GM18511 (cell line): Measurements from ENCODE around the gene ARHGEF17.

Experiments
- ATAC-seq: cut with Tn5 transposase; IDR thresholded peaks from one replicate; pipeline ENCODE4 v1.9.1; 2021; ENCODE audit warnings: mild to moderate bottlenecking, moderate library complexity; ENCODE audit not compliant: unreplicated experiment

The ARHGEF17 gene

DNA sequence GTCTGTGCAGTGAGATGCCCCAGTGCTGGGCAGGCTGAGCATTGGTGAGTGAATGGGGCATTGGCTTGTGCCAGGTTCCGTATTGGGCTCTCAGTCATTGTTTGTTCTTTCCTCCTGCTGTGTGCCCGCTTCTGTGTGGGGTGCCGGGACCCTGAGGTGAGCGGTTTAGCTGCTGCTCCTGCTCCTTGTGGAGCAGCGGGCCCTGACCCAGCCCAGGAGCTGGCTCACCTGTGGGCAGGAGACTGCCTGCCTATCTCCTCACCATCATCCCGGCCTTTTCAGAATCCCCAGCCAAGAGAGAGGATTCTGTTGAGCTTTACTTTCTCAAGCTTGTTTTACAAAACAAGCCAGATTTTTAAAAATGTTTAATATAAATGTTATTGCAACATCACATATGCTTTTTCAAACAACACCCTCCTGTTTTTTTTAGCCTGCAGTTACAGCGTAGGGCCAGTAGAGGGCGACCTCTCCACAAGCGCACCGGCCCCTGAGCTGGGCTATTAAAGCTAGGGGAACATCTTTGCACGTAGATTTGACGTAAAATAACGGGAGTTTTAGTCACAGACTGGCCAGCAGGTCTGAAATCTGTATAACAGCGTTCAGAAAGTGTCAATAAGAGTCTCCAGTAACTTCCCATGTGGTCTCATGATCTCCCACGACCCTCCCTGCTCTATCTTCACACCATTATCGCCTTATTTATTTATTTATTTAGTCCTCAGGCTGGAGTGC lies 43.0 kb downstream of the ARHGEF17 start:
- no peak for ATAC-seq

DNA sequence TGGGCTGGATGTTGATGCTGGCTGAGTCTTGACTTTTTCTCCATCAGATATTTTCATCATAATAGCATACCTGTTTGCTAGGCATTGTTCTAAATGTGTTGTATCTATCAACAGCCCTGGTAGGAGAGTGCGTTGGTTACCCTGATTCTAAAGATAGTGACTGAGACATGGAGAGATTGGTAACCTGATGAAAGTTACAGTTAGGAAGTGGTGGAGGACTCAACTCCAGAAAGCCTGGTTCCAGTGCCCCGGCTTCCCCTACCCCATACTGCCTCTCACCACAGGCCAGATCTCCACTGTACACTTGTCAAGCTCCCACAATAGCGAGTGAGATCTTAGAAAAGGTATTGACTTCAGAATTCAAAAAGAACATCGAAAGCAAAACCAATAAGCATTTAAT lies 45.3 kb downstream of the ARHGEF17 start:
- no peak for ATAC-seq

- no peak for ATAC-seq
These were observed 47.0 kb downstream of the ARHGEF17 start for GRCh38 chr11:73355109-73355508.

- no peak for ATAC-seq
These were observed 49.1 kb downstream of the ARHGEF17 start for GRCh38 chr11:73356979-73357860.

DNA sequence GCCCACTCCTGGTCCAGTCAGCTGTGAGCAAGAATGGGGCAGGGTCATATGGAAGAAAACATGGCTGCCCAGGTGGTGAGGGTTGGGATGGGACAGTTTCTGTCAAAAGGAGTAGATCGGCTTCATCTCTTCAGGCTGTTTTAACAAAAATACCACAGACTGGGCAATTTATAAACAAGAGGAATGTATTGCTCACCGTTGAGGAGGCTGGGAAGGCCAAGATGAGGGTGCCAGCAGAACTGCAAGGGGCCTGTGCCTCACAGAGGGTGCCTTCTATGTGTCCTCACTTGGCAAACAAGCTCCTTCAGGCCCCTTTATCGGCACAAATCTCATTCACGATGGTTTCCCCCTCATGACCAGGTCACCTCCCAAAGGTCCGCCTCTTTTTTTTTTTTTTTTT lies 50.0 kb downstream of the ARHGEF17 start:
- no peak for ATAC-seq

DNA sequence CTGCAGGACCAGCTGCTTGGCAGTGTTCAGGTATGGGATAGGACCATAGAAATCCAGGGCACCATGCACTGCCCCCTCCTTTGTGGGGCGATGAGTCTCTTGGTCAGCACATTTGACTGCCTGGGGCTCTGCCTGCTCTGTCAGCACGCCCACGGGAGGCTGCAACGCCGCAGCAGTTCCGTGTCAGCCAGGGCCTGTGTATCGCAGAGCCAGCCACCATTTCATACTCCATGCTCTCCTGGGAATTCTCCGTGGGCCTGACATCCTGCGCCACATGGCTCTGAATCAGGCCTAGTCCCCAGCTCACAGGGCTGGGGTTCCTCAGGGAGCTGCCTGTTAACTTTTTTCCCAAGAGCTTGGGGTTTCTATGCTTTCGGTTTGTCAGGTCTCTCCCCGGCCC lies 51.3 kb downstream of the ARHGEF17 start:
- no peak for ATAC-seq

GRCh38 chr11:73359930-73360742 lies 52.1 kb downstream of the ARHGEF17 start:
- ATAC-seq, result no peak

GRCh38 chr11:73360743-73361369 lies 52.8 kb downstream of the ARHGEF17 start:
- ATAC-seq, result no peak

DNA sequence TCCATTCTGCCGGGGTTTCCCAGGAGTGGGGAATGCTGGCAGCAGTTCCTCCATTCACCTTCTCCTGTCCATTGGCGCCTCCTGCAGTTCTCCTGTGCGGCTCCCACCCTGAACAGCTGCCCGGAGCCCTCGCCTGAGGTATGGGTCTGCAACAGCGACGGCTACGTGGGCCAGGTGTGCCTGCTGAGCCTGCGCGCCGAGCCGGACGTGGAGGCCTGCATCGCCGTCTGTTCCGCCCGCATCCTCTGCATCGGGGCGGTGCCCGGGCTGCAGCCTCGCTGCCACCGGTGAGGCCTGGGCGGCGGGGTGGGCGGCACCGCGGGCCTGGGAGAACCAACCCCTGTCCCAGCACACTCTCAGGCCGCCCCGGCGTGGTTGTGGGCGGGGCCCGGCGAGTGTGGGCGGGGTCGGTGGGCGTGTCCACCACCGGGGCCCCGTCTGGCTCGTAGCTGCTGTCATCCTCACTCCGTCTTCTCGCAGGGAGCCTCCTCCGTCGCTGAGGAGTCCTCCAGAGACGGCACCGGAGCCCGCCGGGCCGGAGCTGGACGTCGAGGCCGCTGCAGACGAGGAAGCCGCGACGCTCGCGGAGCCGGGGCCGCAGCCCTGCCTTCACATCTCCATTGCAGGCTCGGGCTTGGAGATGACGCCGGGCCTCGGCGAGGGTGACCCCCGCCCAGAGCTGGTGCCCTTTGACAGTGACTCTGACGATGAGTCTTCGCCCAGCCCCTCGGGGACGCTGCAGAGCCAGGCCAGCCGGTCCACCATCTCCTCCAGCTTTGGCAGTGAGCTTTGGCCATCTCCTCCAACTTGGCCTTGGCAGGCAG lies 54.1 kb downstream of the ARHGEF17 start:
- ATAC-seq, result no peak

DNA sequence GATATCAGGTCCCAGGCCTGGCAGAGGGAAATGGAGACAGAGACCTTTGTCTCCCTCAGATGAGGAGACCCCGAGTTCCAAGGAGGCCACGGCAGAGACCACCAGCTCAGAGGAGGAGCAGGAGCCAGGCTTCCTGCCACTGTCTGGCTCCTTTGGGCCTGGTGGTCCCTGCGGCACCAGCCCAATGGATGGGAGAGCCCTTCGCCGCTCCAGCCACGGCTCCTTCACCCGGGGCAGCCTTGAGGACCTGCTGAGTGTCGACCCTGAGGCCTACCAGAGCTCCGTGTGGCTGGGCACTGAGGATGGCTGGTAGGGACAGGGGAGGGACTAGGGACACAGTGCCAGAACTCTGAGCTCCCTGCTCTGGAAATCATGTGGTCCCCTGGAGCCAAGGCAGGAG lies 55.1 kb downstream of the ARHGEF17 start:
- ATAC-seq, result no peak

- ATAC-seq, result no peak
These were observed 57.5 kb downstream of the ARHGEF17 start for GRCh38 chr11:73365352-73366264.

DNA sequence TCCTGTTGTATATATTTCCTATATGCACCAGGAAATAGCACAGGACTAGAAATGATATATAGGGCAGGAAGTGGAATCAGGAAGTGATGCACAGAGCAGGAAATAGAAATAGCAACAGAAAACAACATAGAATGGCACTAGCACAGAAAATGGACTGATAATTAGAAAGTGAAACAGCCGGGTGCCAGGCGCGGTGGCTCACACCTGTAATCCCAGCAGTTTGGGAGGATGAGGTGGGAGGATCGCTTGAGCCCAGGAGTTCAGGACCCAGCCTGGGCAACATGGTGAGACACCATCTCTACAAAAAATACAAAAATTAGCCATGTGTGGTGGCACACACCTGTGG lies 58.2 kb downstream of the ARHGEF17 start:
- ATAC-seq, result no peak

- ATAC-seq, result no peak
These were observed 58.9 kb downstream of the ARHGEF17 start for GRCh38 chr11:73366953-73367352.

- ATAC-seq, result no peak
These were observed 59.5 kb downstream of the ARHGEF17 start for GRCh38 chr11:73367482-73368024.

- no peak for ATAC-seq
These were observed 64.4 kb downstream of the ARHGEF17 start for GRCh38 chr11:73372375-73372993.

DNA sequence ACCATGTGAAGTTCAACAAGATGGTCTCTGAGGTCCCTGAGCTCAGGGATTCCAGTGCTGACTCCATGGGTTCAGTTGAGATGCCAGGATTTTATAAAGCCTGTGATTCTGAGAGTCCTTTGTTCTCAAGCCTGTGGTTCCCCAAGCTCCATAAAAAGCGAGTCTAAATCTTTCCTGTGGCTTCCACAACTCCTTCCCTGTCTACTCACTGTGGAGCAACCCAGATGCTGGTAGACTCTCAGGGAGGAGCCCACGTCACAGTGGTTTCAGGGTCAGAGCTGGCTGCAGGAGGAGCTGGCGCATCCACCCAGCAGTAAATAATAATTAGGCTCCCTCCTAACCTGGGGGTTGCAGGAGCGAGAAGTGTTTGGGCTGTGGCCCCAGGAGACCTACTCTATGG lies 66.1 kb downstream of the ARHGEF17 start:
- ATAC-seq, result no peak

DNA sequence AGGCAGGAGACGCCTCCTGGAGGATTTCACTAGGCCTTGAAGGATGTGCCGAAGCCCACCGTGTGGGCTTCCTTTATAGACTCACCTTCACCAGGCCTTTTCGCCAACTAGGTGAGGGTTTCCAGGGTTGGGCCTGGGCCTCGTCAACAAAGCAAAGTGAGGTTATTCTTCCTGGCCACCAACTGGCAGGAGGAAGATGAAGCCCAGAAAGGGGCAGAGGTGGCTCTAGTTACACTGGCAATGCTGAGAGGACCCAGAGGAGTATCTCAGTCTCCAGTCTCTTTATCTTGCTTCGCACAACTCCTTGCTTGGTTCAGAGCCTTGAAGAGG lies 67.7 kb downstream of the ARHGEF17 start:
- ATAC-seq, result no peak

- peak; percentile 79 for ATAC-seq
These were observed 68.2 kb downstream of the ARHGEF17 start, which contains the start of gene RELT for GRCh38 chr11:73376160-73376802. Gene RELT, plus strand, starts transcription at chr11:73376399. Its CDS starts 12,738 bp downstream, at chr11:73389137.
